Measurements from ENCODE around the gene PTGER4.

Gene PTGER4

DNA sequence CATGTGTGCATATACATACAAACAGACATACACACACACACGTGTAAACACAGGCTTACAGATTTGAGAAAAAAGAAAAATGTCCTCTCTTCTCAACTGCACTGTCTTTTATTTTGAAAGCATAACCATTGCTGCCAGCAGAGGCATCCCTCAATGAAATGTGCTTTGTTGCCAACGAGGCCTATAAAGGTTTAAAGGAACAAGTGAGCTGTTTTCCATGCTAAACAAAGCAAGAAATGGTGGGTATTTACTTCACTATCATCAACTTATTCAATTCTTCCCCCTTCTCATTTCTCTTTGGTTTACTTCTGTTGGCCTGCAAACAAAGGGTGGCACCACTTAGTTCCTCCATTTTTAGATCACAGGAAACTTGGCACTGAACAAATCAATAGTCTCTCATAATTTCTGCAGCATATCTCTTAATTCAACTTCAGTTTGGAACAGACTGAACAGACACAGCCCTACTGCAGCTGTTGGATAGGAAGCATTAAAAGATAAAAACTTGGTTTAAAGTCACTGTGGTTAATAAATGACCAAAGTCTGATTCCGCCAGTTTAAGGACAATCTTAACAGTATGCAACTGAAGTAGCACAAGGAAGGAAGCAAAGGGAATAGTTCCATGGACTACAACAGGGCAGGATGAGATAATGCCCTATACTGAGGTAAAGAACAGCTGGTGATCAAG lies 54.3 kb downstream of the PTGER4 start:
- H3K36me3 Mint-ChIP-seq (ENCODE audit: low read depth) = peaks cover 16% of the 10 kb centered on the region
- H3K27ac Mint-ChIP-seq = no peak overlapping the region
- peaks cover 22% of the 10 kb centered on the region for H3K4me1 Mint-ChIP-seq (ENCODE audit: low read depth)
- H3K9me3 Mint-ChIP-seq = no peaks in the 10 kb centered on the region
- H3K4me3 Mint-ChIP-seq = no peak overlapping the region
- intact Hi-C loops (cut with micrococcal nuclease) = no loop called here
- H3K27me3 Mint-ChIP-seq = no peaks in the 10 kb centered on the region

DNA sequence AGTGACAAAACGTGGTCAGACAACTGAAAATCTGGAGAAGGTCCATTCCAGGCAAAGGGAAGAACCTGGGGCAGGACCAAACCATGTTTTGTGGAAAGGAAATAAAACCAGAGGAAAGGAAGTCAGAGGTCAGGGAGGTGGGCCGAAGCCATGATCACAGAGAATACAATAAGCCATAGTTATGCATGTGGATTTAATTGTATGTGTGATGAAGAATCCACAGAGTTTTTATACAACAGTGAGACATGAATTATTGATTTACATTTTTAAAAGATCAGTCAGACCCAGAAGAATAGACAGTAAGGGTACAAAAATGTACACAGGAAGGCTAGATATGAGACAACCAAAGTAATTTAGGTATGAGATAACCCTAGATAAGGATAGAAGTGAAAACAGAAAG lies 55.3 kb downstream of the PTGER4 start:
- peaks cover 22% of the 10 kb centered on the region for H3K36me3 Mint-ChIP-seq (ENCODE audit: low read depth)
- no peak overlapping the region for H3K27ac Mint-ChIP-seq
- H3K27me3 Mint-ChIP-seq = no peaks in the 10 kb centered on the region
- H3K9me3 Mint-ChIP-seq = no peaks in the 10 kb centered on the region
- intact Hi-C loops (cut with micrococcal nuclease) = loop anchor here (5.0 kb wide), 1 partner anchor 788 kb away; no protein-coding TSS in a partner anchor
- H3K4me1 Mint-ChIP-seq (ENCODE audit: low read depth) = peaks cover 22% of the 10 kb centered on the region
- no peak overlapping the region for H3K4me3 Mint-ChIP-seq

DNA sequence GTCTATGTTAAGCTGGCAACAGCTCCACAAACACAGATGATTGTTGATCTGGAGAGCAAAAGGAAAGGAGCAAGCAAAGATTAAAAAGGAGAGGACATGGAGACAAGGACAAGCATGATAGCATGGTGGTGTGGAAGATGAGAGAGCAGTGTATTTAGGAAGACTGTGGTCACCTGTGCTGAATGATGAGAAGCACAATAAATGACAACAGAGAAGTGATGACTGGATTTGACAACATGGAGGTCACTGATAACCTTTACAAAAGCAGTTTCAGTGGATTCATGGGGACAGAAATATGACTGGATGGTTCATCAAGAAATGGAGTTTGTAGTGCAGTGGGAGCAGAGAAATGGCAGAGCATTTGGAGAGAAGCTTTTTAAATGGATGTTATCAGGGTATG lies 55.9 kb downstream of the PTGER4 start:
- no peaks in the 10 kb centered on the region for H3K27me3 Mint-ChIP-seq
- H3K36me3 Mint-ChIP-seq (ENCODE audit: low read depth) = peaks cover 26% of the 10 kb centered on the region
- no peak overlapping the region for H3K27ac Mint-ChIP-seq
- no peak overlapping the region for H3K4me3 Mint-ChIP-seq
- H3K9me3 Mint-ChIP-seq = peaks cover 4% of the 10 kb centered on the region
- H3K4me1 Mint-ChIP-seq (ENCODE audit: low read depth) = peaks cover 22% of the 10 kb centered on the region
- intact Hi-C loops (cut with micrococcal nuclease) = loop anchor here (1.0 to 5.0 kb wide), 4 partner anchors 47 to 1159 kb away; no protein-coding TSS in a partner anchor

DNA sequence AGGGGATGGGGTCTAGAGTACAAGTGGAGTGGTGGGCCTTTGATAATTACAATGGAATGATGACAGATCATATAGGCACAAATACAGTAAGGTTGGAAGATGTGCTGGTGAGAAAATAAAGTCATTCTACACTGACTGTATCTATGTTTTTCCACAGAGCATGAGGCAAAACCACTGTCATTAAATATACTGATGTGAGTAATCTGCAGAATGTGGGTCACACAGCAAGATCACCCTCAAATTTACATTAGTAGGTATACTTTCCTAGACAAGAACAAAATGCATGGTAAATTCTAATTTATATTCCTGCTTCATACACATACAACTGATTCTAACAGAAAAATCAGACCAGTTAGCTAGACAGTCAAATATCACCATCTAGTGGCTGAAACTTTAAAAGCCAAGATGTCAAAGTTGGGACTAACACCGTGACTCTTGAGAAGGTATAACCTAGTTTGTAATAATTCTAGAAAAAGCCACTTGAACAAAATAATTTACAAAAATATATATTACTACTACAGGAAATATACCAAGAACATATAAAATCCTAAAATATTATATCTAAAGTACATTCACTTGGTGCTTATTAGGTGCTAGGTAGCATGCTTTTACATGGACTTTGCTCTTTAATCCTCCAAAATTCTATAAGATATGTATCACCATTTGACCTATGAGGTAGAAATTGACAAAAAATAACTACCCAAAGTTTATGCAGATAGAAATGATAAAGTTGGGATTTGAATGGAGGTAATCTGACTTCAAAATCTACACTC lies 56.6 kb downstream of the PTGER4 start:
- Mint-ChIP-seq H3K27ac (no peak overlapping the region), H3K4me3 (no peak overlapping the region), H3K36me3 (ENCODE audit: low read depth) (peaks cover 32% of the 10 kb centered on the region), H3K4me1 (ENCODE audit: low read depth) (peaks cover 20% of the 10 kb centered on the region), H3K9me3 (peaks cover 11% of the 10 kb centered on the region), H3K27me3 (no peaks in the 10 kb centered on the region)
- intact Hi-C loops (cut with micrococcal nuclease) = loop anchor here (1.0 to 5.0 kb wide), 4 partner anchors 47 to 1159 kb away; no protein-coding TSS in a partner anchor

DNA sequence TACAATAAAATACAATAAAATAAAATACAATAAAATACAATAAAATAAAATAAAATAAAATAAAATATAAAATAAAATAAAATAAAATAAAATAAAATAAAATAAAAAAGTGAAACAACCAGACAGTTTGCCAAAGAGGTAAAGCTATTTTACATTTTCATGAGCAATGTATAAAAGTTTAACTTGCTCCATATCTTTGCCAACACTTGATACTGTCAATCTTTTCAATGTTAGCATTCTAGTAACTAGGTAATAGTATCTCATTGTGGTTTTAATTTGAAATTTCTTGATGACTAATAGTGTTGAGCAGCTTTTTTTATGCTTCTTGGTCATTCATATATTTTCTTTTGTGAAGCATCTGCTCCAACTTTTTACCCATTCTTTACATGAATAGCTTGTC lies 58.8 kb downstream of the PTGER4 start:
- peaks cover 11% of the 10 kb centered on the region for H3K9me3 Mint-ChIP-seq
- intact Hi-C loops (cut with micrococcal nuclease) = loop anchor here (5.0 kb wide), 1 partner anchor 791 kb away; no protein-coding TSS in a partner anchor
- no peak overlapping the region for H3K4me3 Mint-ChIP-seq
- H3K27ac Mint-ChIP-seq = no peak overlapping the region
- H3K4me1 Mint-ChIP-seq (ENCODE audit: low read depth) = peaks cover 16% of the 10 kb centered on the region
- no peaks in the 10 kb centered on the region for H3K27me3 Mint-ChIP-seq
- peaks cover 46% of the 10 kb centered on the region for H3K36me3 Mint-ChIP-seq (ENCODE audit: low read depth)
